H1 (cell line): Measurements from ENCODE around the gene FCF1. TPM values are rescaled to one million over a fixed set of nuclear protein-coding genes. Genes with fewer than 3 reads are reported as not detected.

ENCODE experiments used
- CTCF ChIA-PET: fragments of 300-600 bp; sonication (Branson Sonifier 250); formaldehyde crosslinking; loops from one replicate; lab custom pipeline; 2021; ENCODE audit not compliant: partially characterized antibody; lab: Charles Lee
- POLR2A ChIA-PET: fragments of 300-600 bp; sonication (Branson Sonifier 250); formaldehyde crosslinking; loops from one replicate; lab custom pipeline; 2021; ENCODE audit warnings: inconsistent platforms; ENCODE audit not compliant: partially characterized antibody; lab: Charles Lee
- DNase-seq, 2 experiments: peaks; one replicate each; pipeline versions ENCODE4 v3.0.0 to v3.0.0-alpha.2; 2010 to 2022; ENCODE audit warnings: low spot score in 2 of 2, low read depth in 1 of 2, mixed read lengths in 1 of 2
- FAIRE-seq: peaks from 2 replicates; lab custom pipeline; 2011; peaks lifted over from hg19 to GRCh38; lab: Jason Lieb, UNC
- H2AFZ ChIP-seq: 2 replicates; pipeline ENCODE4 v1.8.1; 2012; ENCODE audit warnings: low read length, inconsistent platforms
- H2AK5ac ChIP-seq: 2 replicates; pipeline ENCODE4 v1.6.1; 2013; ENCODE audit warnings: low read depth, low read length
- H2BK120ac ChIP-seq: replicated peaks from 2 replicates; pipeline ENCODE3; 2013; ENCODE audit warnings: low read depth, low read length, inconsistent platforms
- H2BK12ac ChIP-seq: 2 replicates; pipeline ENCODE4 v1.6.1; 2013; ENCODE audit warnings: low read depth, low read length
- H2BK15ac ChIP-seq: 2 replicates; pipeline ENCODE4 v1.6.1; 2013; ENCODE audit warnings: low read length
- H2BK20ac ChIP-seq: 2 replicates; pipeline ENCODE4 v1.6.1; 2013; ENCODE audit warnings: low read length
- H2BK5ac ChIP-seq: 2 replicates; pipeline ENCODE4 v1.6.1; 2013; ENCODE audit warnings: low read depth, low read length
- H3K14ac ChIP-seq: 2 replicates; pipeline ENCODE4 v1.6.1; 2013; ENCODE audit warnings: inconsistent platforms; ENCODE audit not compliant: insufficient read length
- H3K18ac ChIP-seq: 2 replicates; pipeline ENCODE4 v1.6.1; 2013; ENCODE audit warnings: low read length; ENCODE audit errors: extremely low read depth
- H3K23ac ChIP-seq: 2 replicates; pipeline ENCODE4 v1.6.1; 2013; ENCODE audit warnings: inconsistent platforms; ENCODE audit not compliant: insufficient read length
- H3K23me2 ChIP-seq: 2 replicates; pipeline ENCODE4 v1.6.1; 2013; ENCODE audit warnings: low read depth, low read length
- H3K27ac ChIP-seq: 2 replicates; pipeline ENCODE4 v1.6.1; 2011; ENCODE audit warnings: low read depth, low read length, inconsistent platforms
- H3K27me3 ChIP-seq, 4 experiments: replicated peaks in 1 of 4; 1 replicate in 1 of 4; 2 replicates in 3 of 4; pipeline versions ENCODE4 v1.6.1 to v1.8.1; 2011 to 2013; ENCODE audit warnings: low read length in 3 of 4, mild to moderate bottlenecking in 3 of 4, inconsistent platforms in 2 of 4, mixed read lengths in 2 of 4, moderate library complexity in 1 of 4; ENCODE audit not compliant: control insufficient read depth in 3 of 4, insufficient read depth in 3 of 4; ENCODE audit errors: extremely low read depth in 1 of 4
- H3K36me3 ChIP-seq, 4 experiments: 2 replicates each; pipeline versions ENCODE4 v1.6.1 to v1.8.1; 2011 to 2013; ENCODE audit warnings: mild to moderate bottlenecking in 4 of 4, low read length in 3 of 4, moderate library complexity in 2 of 4, control low read depth in 1 of 4, inconsistent platforms in 1 of 4; ENCODE audit not compliant: insufficient read depth in 4 of 4, control insufficient read depth in 2 of 4
- H3K4ac ChIP-seq: replicated peaks from 2 replicates; pipeline ENCODE3; 2013; ENCODE audit warnings: low read length, low read depth, mixed read lengths, inconsistent platforms; ENCODE audit not compliant: insufficient read length
- H3K4me1 ChIP-seq, 4 experiments: replicated peaks in 1 of 4; 1 replicate in 1 of 4; 2 replicates in 3 of 4; pipeline versions ENCODE4 v1.6.1 to v1.8.1; 2011 to 2013; ENCODE audit warnings: low read length in 3 of 4, inconsistent platforms in 2 of 4, mixed read lengths in 1 of 4; ENCODE audit not compliant: insufficient read depth in 4 of 4, control insufficient read depth in 3 of 4
- H3K4me2 ChIP-seq, 2 experiments: 2 replicates each; pipeline versions ENCODE4 v1.6.1 to v1.8.1; 2011 to 2013; ENCODE audit warnings: low read depth in 2 of 2, low read length in 2 of 2, control low read depth in 1 of 2, inconsistent platforms in 1 of 2, mild to moderate bottlenecking in 1 of 2; ENCODE audit not compliant: insufficient read depth in 1 of 2
- H3K4me3 ChIP-seq, 4 experiments: fragments of 200-600, 300-600 bp in 1 of 4; sonication (generic), shearing (Covaris generic), sonication (Bioruptor Twin) in 1 of 4; 2 replicates each; pipeline versions ENCODE4 v1.5.1 to v1.8.1; 2011 to 2016; ENCODE audit warnings: low read length in 4 of 4, low read depth in 3 of 4, control low read depth in 2 of 4, inconsistent platforms in 2 of 4, mild to moderate bottlenecking in 2 of 4, mixed read lengths in 1 of 4, moderate library complexity in 1 of 4; ENCODE audit not compliant: insufficient read depth in 2 of 4; ENCODE audit errors: extremely low read depth in 1 of 4
- H3K56ac ChIP-seq: replicated peaks from 2 replicates; pipeline ENCODE3; 2013; ENCODE audit warnings: low read depth, mild to moderate bottlenecking, mixed read lengths, low read length, inconsistent platforms; ENCODE audit not compliant: insufficient read length
- H3K79me1 ChIP-seq: 2 replicates; pipeline ENCODE4 v1.6.1; 2013; ENCODE audit warnings: low read depth, low read length, control low read depth
- H3K79me2 ChIP-seq, 2 experiments: 2 replicates each; pipeline versions ENCODE4 v1.6.1 to v1.8.1; 2012 to 2013; ENCODE audit warnings: low read length in 2 of 2, mild to moderate bottlenecking in 2 of 2, inconsistent platforms in 1 of 2; ENCODE audit not compliant: insufficient read depth in 2 of 2, control insufficient read depth in 1 of 2
- H3K9ac ChIP-seq, 4 experiments: replicated peaks in 1 of 4; 1 replicate in 1 of 4; 2 replicates in 3 of 4; pipeline versions ENCODE4 v1.6.1 to v1.8.1; 2011 to 2013; ENCODE audit warnings: low read depth in 3 of 4, low read length in 3 of 4, control low read depth in 2 of 4, mild to moderate bottlenecking in 2 of 4, moderate library complexity in 2 of 4, inconsistent platforms in 1 of 4; ENCODE audit errors: extremely low read depth in 1 of 4
- H3K9me3 ChIP-seq, 2 experiments: 2 replicates each; pipeline versions ENCODE4 v1.6.1 to v1.8.1; 2012 to 2013; ENCODE audit warnings: mild to moderate bottlenecking in 2 of 2, moderate library complexity in 2 of 2, control low read depth in 1 of 2, inconsistent platforms in 1 of 2, low read depth in 1 of 2, low read length in 1 of 2, mixed read lengths in 1 of 2; ENCODE audit not compliant: insufficient read depth in 2 of 2
- H4K20me1 ChIP-seq, 2 experiments: replicated peaks in 1 of 2; 2 replicates each; pipeline versions ENCODE3 to v1.8.1; 2011 to 2013; ENCODE audit warnings: inconsistent platforms in 2 of 2, low read length in 2 of 2, mild to moderate bottlenecking in 1 of 2; ENCODE audit not compliant: insufficient read depth in 2 of 2, control insufficient read depth in 1 of 2
- H4K5ac ChIP-seq: 2 replicates; pipeline ENCODE4 v1.6.1; 2013; ENCODE audit warnings: low read length, low read depth, mixed read lengths, inconsistent platforms; ENCODE audit not compliant: insufficient read length
- H4K8ac ChIP-seq: 2 replicates; pipeline ENCODE4 v1.8.0; 2013; ENCODE audit warnings: mild to moderate bottlenecking, moderate library complexity, low read length, inconsistent platforms; ENCODE audit not compliant: insufficient read depth; ENCODE audit errors: extremely low read depth
- H4K91ac ChIP-seq: replicated peaks from 2 replicates; pipeline ENCODE3; 2013; ENCODE audit warnings: low read length, mixed read lengths, inconsistent platforms; ENCODE audit not compliant: insufficient read length
- KDM1A ChIP-seq: fragments of 200-600, 300-600 bp; sonication (generic); IDR thresholded peaks from 2 replicates; pipeline ENCODE4 v1.7.1; 2016; ENCODE audit warnings: mild to moderate bottlenecking, low read length, borderline replicate concordance
- POLR2A ChIP-seq, 2 experiments: IDR thresholded peaks; 1 replicate in 1 of 2; 2 replicates in 1 of 2; pipeline ENCODE4 v1.6.1; 2011; ENCODE audit warnings: low read depth in 2 of 2, low read length in 2 of 2, mild to moderate bottlenecking in 2 of 2; ENCODE audit errors: control extremely low read depth in 1 of 2
- RNF2 ChIP-seq: fragments of 200-900, 300-1000 bp; sonication (generic); IDR thresholded peaks from 2 replicates; pipeline ENCODE4 v1.7.1; 2016; ENCODE audit warnings: borderline replicate concordance, low read depth, mild to moderate bottlenecking, antibody characterized with exemption, low read length; ENCODE audit not compliant: poor library complexity, severe bottlenecking; ENCODE audit errors: missing control alignments
- TAF7 ChIP-seq: optimal IDR thresholded peaks from 2 replicates; pipeline ENCODE3; 2011; ENCODE audit warnings: low read depth, mild to moderate bottlenecking, inconsistent platforms, low read length, moderate library complexity, borderline replicate concordance
- TBP ChIP-seq: IDR thresholded peaks from 2 replicates; pipeline ENCODE4 v1.6.1; 2011; ENCODE audit warnings: low read depth, low read length, improper control_type of control experiment
- WGBS, 2 experiments: shearing (Covaris generic) in 1 of 2; methylation state at CpG; one replicate each; pipeline versions ENCODE4 v1.1.6 to v1.1.7; 2013 to 2015; ENCODE audit warnings: low lambda C conversion rate in 2 of 2, mixed read lengths in 2 of 2, inconsistent platforms in 1 of 2, low coverage in 1 of 2, missing lambda C conversion rate in 1 of 2; ENCODE audit not compliant: insufficient replicate concordance in 2 of 2, insufficient coverage in 1 of 2, insufficient read length in 1 of 2; ENCODE audit errors: extremely low coverage in 1 of 2, missing lambda C conversion rate in 1 of 2; 5-methylcytosine and 5-hydroxymethylcytosine counted together
- polyA plus RNA-seq, 7 experiments: library from polyadenylated mRNA; depleted of rRNA in 3 of 7; stranded (reverse) in 5 of 7; unstranded in 2 of 7; fragments of >200 nt in 5 of 7; fragments of 200-250 nt in 2 of 7; gene quantifications; 1 replicate in 5 of 7; 2 replicates in 1 of 7; 4 replicates in 1 of 7; pipeline versions ENCODE4 v1.2.1 to v1.2.3, GENCODE V29; 2011 to 2013; ENCODE audit warnings: missing spikeins in 2 of 7, mixed read lengths in 2 of 7
- total RNA-seq: library from RNA; stranded (reverse); fragmentation: NEBNext Ultra II Directional; extraction: Animal tissue kit (Norgen Biotek cat#: 25700); gene quantifications from 2 replicates; pipeline ENCODE4 v1.2.1, GENCODE V29; 2021
- TF ChIP-seq, protein P1 (sequence below): IDR thresholded peaks from 2 replicates; pipeline ENCODE4 v1.6.1; 2011; ENCODE audit warnings: low read length, improper control_type of control experiment
- TF ChIP-seq, protein P2 (sequence below), 3 experiments: IDR thresholded peaks; 1 replicate in 2 of 3; 2 replicates in 1 of 3; pipeline versions ENCODE4 v1.5.1 to v1.6.1; 2011; ENCODE audit warnings: low read length in 3 of 3, mild to moderate bottlenecking in 3 of 3, inconsistent platforms in 2 of 3, low read depth in 1 of 3, moderate library complexity in 1 of 3; ENCODE audit not compliant: insufficient read depth in 1 of 3; ENCODE audit errors: control extremely low read depth in 1 of 3

The FCF1 gene
- total and polyA plus RNA-seq, 2 of the 8 experiments (the other 6 are each of a cell fraction or from before 2014, with no cell fraction given) = 48.1 to 84.3 TPM

DNA sequence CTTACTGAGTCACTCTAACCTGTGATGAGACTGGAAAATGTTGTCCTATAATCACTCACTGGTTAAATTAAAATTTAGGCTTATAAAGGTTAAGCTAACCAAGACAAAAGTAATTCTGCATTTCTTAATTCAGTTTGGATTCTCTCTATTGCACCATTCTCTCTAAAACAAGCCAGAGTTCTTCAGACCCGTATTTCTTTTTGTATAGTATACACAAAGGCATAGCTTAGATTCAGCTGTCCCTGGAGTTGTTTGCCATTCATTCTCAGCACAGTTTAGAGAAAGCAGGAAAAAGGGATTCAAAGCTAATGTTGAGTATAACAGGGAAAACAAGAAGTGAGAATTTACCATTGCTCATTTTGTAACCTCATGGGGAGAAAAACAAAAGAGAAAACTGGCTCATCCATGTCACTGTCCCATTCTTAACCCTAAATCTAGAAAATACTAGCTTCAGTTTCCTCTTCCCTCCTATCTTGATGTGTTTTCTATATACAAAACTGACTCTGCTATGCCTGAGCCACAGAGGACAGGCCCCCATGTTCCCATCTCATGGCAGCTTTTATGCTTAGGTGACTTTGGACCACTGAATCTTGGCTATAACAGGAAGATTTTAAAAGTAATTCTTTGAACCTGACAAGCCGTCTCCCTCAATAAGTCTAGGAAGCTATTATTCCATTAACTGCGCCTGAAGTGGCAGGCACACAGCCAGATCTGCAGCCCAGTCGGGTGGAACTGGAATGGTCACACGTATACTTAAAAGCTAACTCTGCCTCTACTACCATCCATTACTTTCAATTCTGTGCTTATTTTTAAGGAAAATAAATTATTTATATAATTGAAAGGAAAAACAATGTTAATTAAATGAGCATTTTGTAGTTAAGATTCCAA is 7.1 kb upstream of the FCF1 start:
- Histone ChIP-seq H3K56ac (no peak overlapping the region), H3K18ac (no peak overlapping the region), H4K8ac (no peak overlapping the region), H3K36me3 (peaks cover 0 to 3% (median 0%) of the 10 kb centered on the region in 4 experiments; a peak in 1 of 8 replicates), H3K9me3 (peaks cover 16 to 18% of the 10 kb centered on the region in 2 experiments; a peak in 3 of 4 replicates), H3K14ac (no peak overlapping the region), H2BK120ac (no peak overlapping the region), H3K4me1 (no peaks in the 10 kb centered on the region), H2BK12ac (no peak overlapping the region), H3K27ac (no peak overlapping the region), H4K20me1 (no peaks in the 10 kb centered on the region), H4K5ac (no peak overlapping the region), H2BK20ac (no peak overlapping the region), H3K79me2 (peaks cover 3 to 79% of the 10 kb centered on the region in 2 experiments; a peak in 3 of 4 replicates), H3K4me2 (no peak overlapping the region), H3K4me3 (no peak overlapping the region), H2AFZ (no peak overlapping the region), H3K23ac (no peak overlapping the region), H2AK5ac (no peak overlapping the region), H2BK15ac (no peak overlapping the region), H3K79me1 (peaks cover 4% of the 10 kb centered on the region; the same call in 1 of the 2 replicates), H3K23me2 (no peaks in the 10 kb centered on the region), H2BK5ac (no peak overlapping the region), H3K9ac (no peak overlapping the region), H4K91ac (no peak overlapping the region), H3K27me3 (no peaks in the 10 kb centered on the region), H3K4ac (no peak overlapping the region)
- DNase-seq (no peak), FAIRE-seq (no peak)
- WGBS, 2 experiments = 87% methylated on average over 5 of the region's 5 CpGs; no CpG with 5 or more reads in 1 of the 2 experiments
- POLR2A ChIA-PET = interaction anchor here (1.2 kb wide), 2 partner anchors 12 to 43 kb away, joined by 3 read pairs; no protein-coding TSS in a partner anchor
- CTCF ChIA-PET = interaction anchor here (0.8 to 1.4 kb wide), 4 partner anchors 9 to 154 kb away, joined by 3 to 5 read pairs (median 3); no protein-coding TSS in a partner anchor
- no peak for TF ChIP-seq POLR2A (IDR thresholded peaks at IDR 0.05; ENCODE audit: control extremely low read depth in 1 of 2, low read depth in 2 of 2, low read length in 2 of 2)
- no peak for TF ChIP-seq TBP
- TF ChIP-seq, protein P1, sequence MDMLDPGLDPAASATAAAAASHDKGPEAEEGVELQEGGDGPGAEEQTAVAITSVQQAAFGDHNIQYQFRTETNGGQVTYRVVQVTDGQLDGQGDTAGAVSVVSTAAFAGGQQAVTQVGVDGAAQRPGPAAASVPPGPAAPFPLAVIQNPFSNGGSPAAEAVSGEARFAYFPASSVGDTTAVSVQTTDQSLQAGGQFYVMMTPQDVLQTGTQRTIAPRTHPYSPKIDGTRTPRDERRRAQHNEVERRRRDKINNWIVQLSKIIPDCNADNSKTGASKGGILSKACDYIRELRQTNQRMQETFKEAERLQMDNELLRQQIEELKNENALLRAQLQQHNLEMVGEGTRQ = no peak
- TF ChIP-seq KDM1A = no peak
- TF ChIP-seq, protein P2, sequence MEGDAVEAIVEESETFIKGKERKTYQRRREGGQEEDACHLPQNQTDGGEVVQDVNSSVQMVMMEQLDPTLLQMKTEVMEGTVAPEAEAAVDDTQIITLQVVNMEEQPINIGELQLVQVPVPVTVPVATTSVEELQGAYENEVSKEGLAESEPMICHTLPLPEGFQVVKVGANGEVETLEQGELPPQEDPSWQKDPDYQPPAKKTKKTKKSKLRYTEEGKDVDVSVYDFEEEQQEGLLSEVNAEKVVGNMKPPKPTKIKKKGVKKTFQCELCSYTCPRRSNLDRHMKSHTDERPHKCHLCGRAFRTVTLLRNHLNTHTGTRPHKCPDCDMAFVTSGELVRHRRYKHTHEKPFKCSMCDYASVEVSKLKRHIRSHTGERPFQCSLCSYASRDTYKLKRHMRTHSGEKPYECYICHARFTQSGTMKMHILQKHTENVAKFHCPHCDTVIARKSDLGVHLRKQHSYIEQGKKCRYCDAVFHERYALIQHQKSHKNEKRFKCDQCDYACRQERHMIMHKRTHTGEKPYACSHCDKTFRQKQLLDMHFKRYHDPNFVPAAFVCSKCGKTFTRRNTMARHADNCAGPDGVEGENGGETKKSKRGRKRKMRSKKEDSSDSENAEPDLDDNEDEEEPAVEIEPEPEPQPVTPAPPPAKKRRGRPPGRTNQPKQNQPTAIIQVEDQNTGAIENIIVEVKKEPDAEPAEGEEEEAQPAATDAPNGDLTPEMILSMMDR (IDR thresholded peaks at IDR 0.05; ENCODE audit: control extremely low read depth in 1 of 3, insufficient read depth in 1 of 3, low read depth in 1 of 3, low read length in 3 of 3) = no peak
- TF ChIP-seq TAF7 = no peak
- TF ChIP-seq RNF2 = no peak
